Measurements from ENCODE around the gene ABHD12.

DNA sequence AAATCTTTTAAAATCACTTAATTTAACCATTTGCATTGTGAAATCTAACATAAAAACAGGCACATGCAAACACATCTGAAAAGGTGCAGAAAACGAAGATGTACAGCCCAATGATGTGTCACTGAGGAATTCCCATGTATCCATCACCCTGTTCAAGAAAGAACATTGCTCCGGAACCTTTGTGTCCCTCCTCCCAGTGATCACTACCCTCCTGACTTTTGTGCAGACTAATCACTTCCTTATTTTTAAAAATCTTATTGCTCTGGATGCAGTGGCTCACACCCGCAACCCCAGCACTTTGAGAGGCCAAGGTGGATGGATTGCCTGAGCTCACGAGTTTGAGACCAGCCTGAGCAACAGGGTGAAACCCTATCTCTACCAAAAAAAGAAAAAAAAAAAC is 31.4 kb upstream of the ABHD12 start:
- no peak for TF ChIP-seq POLR2A (IDR thresholded peaks at IDR 0.05)
- TF ChIP-seq, protein P1, sequence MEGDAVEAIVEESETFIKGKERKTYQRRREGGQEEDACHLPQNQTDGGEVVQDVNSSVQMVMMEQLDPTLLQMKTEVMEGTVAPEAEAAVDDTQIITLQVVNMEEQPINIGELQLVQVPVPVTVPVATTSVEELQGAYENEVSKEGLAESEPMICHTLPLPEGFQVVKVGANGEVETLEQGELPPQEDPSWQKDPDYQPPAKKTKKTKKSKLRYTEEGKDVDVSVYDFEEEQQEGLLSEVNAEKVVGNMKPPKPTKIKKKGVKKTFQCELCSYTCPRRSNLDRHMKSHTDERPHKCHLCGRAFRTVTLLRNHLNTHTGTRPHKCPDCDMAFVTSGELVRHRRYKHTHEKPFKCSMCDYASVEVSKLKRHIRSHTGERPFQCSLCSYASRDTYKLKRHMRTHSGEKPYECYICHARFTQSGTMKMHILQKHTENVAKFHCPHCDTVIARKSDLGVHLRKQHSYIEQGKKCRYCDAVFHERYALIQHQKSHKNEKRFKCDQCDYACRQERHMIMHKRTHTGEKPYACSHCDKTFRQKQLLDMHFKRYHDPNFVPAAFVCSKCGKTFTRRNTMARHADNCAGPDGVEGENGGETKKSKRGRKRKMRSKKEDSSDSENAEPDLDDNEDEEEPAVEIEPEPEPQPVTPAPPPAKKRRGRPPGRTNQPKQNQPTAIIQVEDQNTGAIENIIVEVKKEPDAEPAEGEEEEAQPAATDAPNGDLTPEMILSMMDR (IDR thresholded peaks at IDR 0.05), result no peak

Data from heart left ventricle (tissue), 13 donors.